GM23338 (cell line): ENCODE data around the gene IL6R. TPM values are rescaled to one million over a fixed set of nuclear protein-coding genes. Genes with fewer than 3 reads are reported as not detected.

Source experiments
- ATAC-seq: fragments of 200-7000 bp; cut with Tn5 transposase; 3 replicates; pipeline ENCODE4 v1.9.1; 2020
- DNase-seq: peaks from one replicate; pipeline ENCODE4 v3.0.0-alpha.2; 2015; ENCODE audit warnings: low spot score
- H2AFZ ChIP-seq: fragments of 200-600 bp; sonication (generic); 2 replicates; pipeline ENCODE4 v1.8.0; 2016; ENCODE audit warnings: antibody characterized with exemption, mild to moderate bottlenecking, moderate library complexity
- H3F3A ChIP-seq: fragments of 200-600 bp; sonication (generic); replicated peaks from 2 replicates; pipeline ENCODE4 v1.8.0; 2017; ENCODE audit warnings: antibody characterized with exemption, mixed run types, low read depth
- H3K27ac ChIP-seq: fragments of 200-600 bp; sonication (generic); 2 replicates; pipeline ENCODE4 v1.6.1; 2016; ENCODE audit warnings: low read depth
- H3K27me3 ChIP-seq: fragments of 200-600 bp; sonication (generic); 2 replicates; pipeline ENCODE4 v1.8.0; 2016; ENCODE audit warnings: mild to moderate bottlenecking, mixed run types, moderate library complexity; ENCODE audit not compliant: insufficient read depth
- H3K36me3 ChIP-seq: fragments of 200-600 bp; sonication (generic); 2 replicates; pipeline ENCODE4 v1.8.0; 2016; ENCODE audit warnings: mild to moderate bottlenecking; ENCODE audit not compliant: insufficient read depth
- H3K4me1 ChIP-seq: fragments of 200-600 bp; sonication (generic); 2 replicates; pipeline ENCODE4 v1.8.0; 2016; ENCODE audit warnings: mild to moderate bottlenecking, moderate library complexity; ENCODE audit not compliant: insufficient read depth
- H3K4me2 ChIP-seq: fragments of 200-600 bp; sonication (generic); 2 replicates; pipeline ENCODE4 v1.7.1; 2017; ENCODE audit warnings: mixed run types
- H3K4me3 ChIP-seq: fragments of 200-600 bp; sonication (generic); 2 replicates; pipeline ENCODE4 v1.6.1; 2016; ENCODE audit warnings: mixed run types
- H3K79me2 ChIP-seq: fragments of 200-600 bp; sonication (generic); replicated peaks from 2 replicates; pipeline ENCODE4 v1.8.0; 2017; ENCODE audit warnings: mild to moderate bottlenecking; ENCODE audit not compliant: insufficient read depth
- H3K9me2 ChIP-seq: fragments of 200-600 bp; sonication (generic); 2 replicates; pipeline ENCODE4 v1.8.0; 2017; ENCODE audit not compliant: insufficient read depth
- H4K20me1 ChIP-seq: fragments of 200-600 bp; sonication (generic); replicated peaks from 2 replicates; pipeline ENCODE4 v1.8.0; 2017; ENCODE audit warnings: mild to moderate bottlenecking; ENCODE audit not compliant: insufficient read depth
- H3K27ac Mint-ChIP-seq: 2 replicates; pipeline ENCODE4 v1.8.0; 2020; ENCODE audit warnings: inconsistent platforms, mild to moderate bottlenecking, moderate library complexity, mixed read lengths
- H3K27me3 Mint-ChIP-seq: 3 replicates; pipeline ENCODE4 v1.8.0; 2022; ENCODE audit warnings: low read depth, mild to moderate bottlenecking, moderate library complexity, mixed read lengths, inconsistent platforms; ENCODE audit not compliant: insufficient read depth, poor library complexity
- H3K36me3 Mint-ChIP-seq: 3 replicates; pipeline ENCODE4 v1.8.0; 2021; ENCODE audit warnings: low read depth, mild to moderate bottlenecking, inconsistent platforms, moderate library complexity, mixed read lengths
- H3K4me1 Mint-ChIP-seq: 3 replicates; pipeline ENCODE4 v1.8.0; 2020; ENCODE audit warnings: mild to moderate bottlenecking, inconsistent platforms, mixed read lengths
- H3K4me3 Mint-ChIP-seq: 3 replicates; pipeline ENCODE4 v1.8.0; 2021; ENCODE audit warnings: moderate library complexity, mild to moderate bottlenecking, inconsistent platforms, mixed read lengths
- H3K9me3 Mint-ChIP-seq: 3 replicates; pipeline ENCODE4 v1.8.0; 2020; ENCODE audit warnings: moderate library complexity, mild to moderate bottlenecking, inconsistent platforms, mixed read lengths
- CREB1 ChIP-seq: fragments of 250-450 bp; sonication (Bioruptor Pico); IDR thresholded peaks from 2 replicates; pipeline ENCODE4 v1.5.0; 2020; ENCODE audit warnings: low read depth, mild to moderate bottlenecking, moderate library complexity
- CTCF ChIP-seq, 2 experiments: fragments of 200-600 bp in 1 of 2; sonication (generic) in 1 of 2; conservative IDR thresholded peaks; 2 replicates each; pipeline versions ENCODE4 v1.5.1 to v1.6.1; 2016 to 2017; ENCODE audit warnings: antibody characterized with exemption in 2 of 2, low read depth in 2 of 2, mild to moderate bottlenecking in 2 of 2, moderate library complexity in 1 of 2
- ETS1 ChIP-seq: IDR thresholded peaks from 2 replicates; pipeline ENCODE4 v1.6.1; 2016; ENCODE audit warnings: antibody characterized with exemption
- EZH2phosphoT487 ChIP-seq: fragments of 200-600 bp; sonication (generic); IDR thresholded peaks from one replicate; pipeline ENCODE4 v1.8.1; 2018; ENCODE audit warnings: antibody characterized with exemption; ENCODE audit not compliant: unreplicated experiment
- POLR2AphosphoS5 ChIP-seq: IDR thresholded peaks from 2 replicates; pipeline ENCODE4 v1.6.1; 2016; ENCODE audit warnings: antibody characterized with exemption, low read depth
- REST ChIP-seq: IDR thresholded peaks from one replicate; pipeline ENCODE4 v1.6.1; 2018; ENCODE audit warnings: antibody characterized with exemption; ENCODE audit not compliant: unreplicated experiment
- STAT1 ChIP-seq: IDR thresholded peaks from one replicate; pipeline ENCODE4 v1.6.1; 2016; ENCODE audit warnings: antibody characterized with exemption; ENCODE audit not compliant: unreplicated experiment
- ZNF114 ChIP-seq: fragments of 250-450 bp; sonication (Bioruptor Pico); IDR thresholded peaks from 2 replicates; pipeline ENCODE4 v1.5.0; 2020; ENCODE audit warnings: mild to moderate bottlenecking, moderate library complexity
- ZNF331 ChIP-seq: fragments of 250-450 bp; sonication (Bioruptor Pico); IDR thresholded peaks from 2 replicates; pipeline ENCODE4 v1.5.0; 2020; ENCODE audit warnings: low read depth, mild to moderate bottlenecking, moderate library complexity
- polyA plus RNA-seq: library from polyadenylated mRNA; unstranded; fragments of >200 nt; fragmentation: Nextera tagmentation; extraction: Ambion mirVana; gene quantifications from 2 replicates; pipeline ENCODE4 v1.2.1, GENCODE V29; 2016
- total RNA-seq: library from RNA; depleted of rRNA; stranded (reverse); fragments of >200 nt; shearing (Covaris generic); gene quantifications from 2 replicates; pipeline ENCODE4 v1.2.3, GENCODE V29; 2014

The IL6R gene
- total and polyA plus RNA-seq, 2 experiments from 2014 or later, result 1.0 to 13.8 TPM

- Histone ChIP-seq H3K27me3 (no peaks in the 10 kb centered on the region), H3K4me1 (peaks cover 24% of the 10 kb centered on the region), H3K4me2 (no peak overlapping the region), H3K9me2 (no peaks in the 10 kb centered on the region), H4K20me1 (no peaks in the 10 kb centered on the region), H3K79me2 (no peaks in the 10 kb centered on the region), H3K27ac (no peak overlapping the region), H3F3A (no peaks in the 10 kb centered on the region), H2AFZ (no peak overlapping the region), H3K4me3 (no peak overlapping the region), H3K36me3 (no peaks in the 10 kb centered on the region)
- TF ChIP-seq ETS1 (no peak), STAT1 (no peak), ZNF331 (no peak), REST (no peak), POLR2AphosphoS5 (no peak), EZH2phosphoT487 (no peak), CREB1 (CRISPR knock-in tag) (no peak), ZNF114 (CRISPR knock-in tag) (no peak), CTCF (conservative IDR thresholded peaks at IDR 0.05; ENCODE audit: low read depth in 2 of 2) (no peak)
- DNase-seq, result no peak
- Mint-ChIP-seq H3K4me3 (no peak overlapping the region), H3K27me3 (peaks cover 7% of the 10 kb centered on the region), H3K4me1 (peaks cover 26% of the 10 kb centered on the region), H3K9me3 (no peaks in the 10 kb centered on the region), H3K36me3 (no peaks in the 10 kb centered on the region), H3K27ac (no peak overlapping the region)
- ATAC-seq, result no peak
Measured at GRCh38 chr1:154433161-154433764, 28.1 kb downstream of the IL6R start.
